Liver (tissue), 9 donors: ENCODE results near the gene DIP2C. TPM values are rescaled to one million over a fixed set of nuclear protein-coding genes. Genes with fewer than 3 reads are reported as not detected.

ENCODE experiments used
- DNase-seq: peaks from one replicate; pipeline ENCODE4 v3.0.0-alpha.2; 2017; ENCODE audit warnings: low spot score
- H3K27ac ChIP-seq, 2 donors: one replicate each; pipeline ENCODE4 v1.7.0; 2013; ENCODE audit warnings: inconsistent platforms in 2 of 2, low read length in 2 of 2, control low read depth in 1 of 2, low read depth in 1 of 2, mild to moderate bottlenecking in 1 of 2
- H3K27me3 ChIP-seq, 4 donors: one replicate each; pipeline versions ENCODE4 v1.6.1 to v1.7.0; 2013; ENCODE audit warnings: low read length in 3 of 4, inconsistent platforms in 1 of 4, mild to moderate bottlenecking in 1 of 4, moderate library complexity in 1 of 4; ENCODE audit not compliant: control insufficient read depth in 4 of 4, insufficient read depth in 4 of 4
- H3K36me3 ChIP-seq, 4 donors: one replicate each; pipeline versions ENCODE4 v1.6.1 to v1.7.0; 2013; ENCODE audit warnings: low read length in 3 of 4, mild to moderate bottlenecking in 3 of 4, low read depth in 1 of 4, moderate library complexity in 1 of 4; ENCODE audit not compliant: control insufficient read depth in 4 of 4, insufficient read depth in 3 of 4
- H3K4me1 ChIP-seq, 4 donors: one replicate each; pipeline versions ENCODE4 v1.6.1 to v1.7.0; 2013; ENCODE audit warnings: low read length in 3 of 4, mild to moderate bottlenecking in 3 of 4, moderate library complexity in 1 of 4; ENCODE audit not compliant: control insufficient read depth in 4 of 4, insufficient read depth in 4 of 4
- H3K4me3 ChIP-seq, 3 donors: one replicate each; pipeline versions ENCODE4 v1.6.1 to v1.7.0; 2013; ENCODE audit warnings: low read length in 3 of 3, control low read depth in 1 of 3, low read depth in 1 of 3, mild to moderate bottlenecking in 1 of 3
- H3K9ac ChIP-seq, 2 donors: one replicate each; pipeline ENCODE4 v1.7.0; 2013; ENCODE audit warnings: low read length in 2 of 2, mild to moderate bottlenecking in 2 of 2, moderate library complexity in 2 of 2, control low read depth in 1 of 2, low read depth in 1 of 2
- H3K9me3 ChIP-seq, 4 donors: one replicate each; pipeline versions ENCODE4 v1.6.1 to v1.7.0; 2013; ENCODE audit warnings: low read length in 3 of 4; ENCODE audit not compliant: control insufficient read depth in 4 of 4
- CTCF ChIP-seq: fragments of 150-350 bp; IDR thresholded peaks from 2 replicates; pipeline ENCODE4 v1.5.1; 2017; ENCODE audit warnings: improper control_type of control experiment, low read depth, low read length; ENCODE audit not compliant: missing input control
- EGR1 ChIP-seq, 2 donors: IDR thresholded peaks; 2 replicates each; pipeline ENCODE4 v1.6.1; 2016 to 2018; ENCODE audit warnings: antibody characterized with exemption in 2 of 2, low read depth in 2 of 2
- FOXA1 ChIP-seq: IDR thresholded peaks from 2 replicates; pipeline ENCODE4 v1.6.1; 2016; ENCODE audit warnings: antibody characterized with exemption
- FOXA2 ChIP-seq: IDR thresholded peaks from 2 replicates; pipeline ENCODE4 v1.6.1; 2016; ENCODE audit warnings: antibody characterized with exemption
- GABPA ChIP-seq, 2 donors: IDR thresholded peaks in 1 of 2; conservative IDR thresholded peaks in 1 of 2; 2 replicates each; pipeline ENCODE4 v1.6.1; 2016; ENCODE audit warnings: antibody characterized with exemption in 2 of 2, mild to moderate bottlenecking in 1 of 2, moderate library complexity in 1 of 2
- HNF4A ChIP-seq, 2 donors: conservative IDR thresholded peaks; 2 replicates each; pipeline ENCODE4 v1.6.1; 2016; ENCODE audit warnings: antibody characterized with exemption in 2 of 2, mild to moderate bottlenecking in 2 of 2
- HNF4G ChIP-seq: IDR thresholded peaks from 2 replicates; pipeline ENCODE4 v1.6.1; 2016; ENCODE audit warnings: antibody characterized with exemption
- JUND ChIP-seq, 2 donors: IDR thresholded peaks; 2 replicates each; pipeline ENCODE4 v1.6.1; 2016; ENCODE audit warnings: antibody characterized with exemption in 2 of 2
- MAX ChIP-seq: IDR thresholded peaks from 2 replicates; pipeline ENCODE4 v1.6.1; 2016; ENCODE audit warnings: antibody characterized with exemption
- NR2F2 ChIP-seq: IDR thresholded peaks from 2 replicates; pipeline ENCODE4 v1.6.1; 2016; ENCODE audit warnings: antibody characterized with exemption
- RAD21 ChIP-seq, 2 donors: IDR thresholded peaks; 2 replicates each; pipeline ENCODE4 v1.6.1; 2016; ENCODE audit warnings: antibody characterized with exemption in 2 of 2, mild to moderate bottlenecking in 2 of 2
- RXRA ChIP-seq, 2 donors: IDR thresholded peaks; 2 replicates each; pipeline ENCODE4 v1.6.1; 2017 to 2018; ENCODE audit warnings: antibody characterized with exemption in 2 of 2, mild to moderate bottlenecking in 1 of 2
- SP1 ChIP-seq: IDR thresholded peaks from 2 replicates; pipeline ENCODE4 v1.6.1; 2018; ENCODE audit warnings: antibody characterized with exemption, mild to moderate bottlenecking
- YY1 ChIP-seq: IDR thresholded peaks from 2 replicates; pipeline ENCODE4 v1.6.1; 2016; ENCODE audit warnings: antibody characterized with exemption, mild to moderate bottlenecking
- WGBS: extraction: QIAGEN DNeasy Blood & Tissue Kit; methylation state at CpG from one replicate; pipeline ENCODE4 v1.1.7; 2013; 5-methylcytosine and 5-hydroxymethylcytosine counted together
- polyA plus RNA-seq, 2 donors: library from polyadenylated mRNA; stranded (reverse) in 1 of 2; unstranded in 1 of 2; fragments of 200-250 nt in 1 of 2; fragments of >200 nt in 1 of 2; fragmentation: Nextera tagmentation in 1 of 2; extraction: Ambion mirVana in 1 of 2; gene quantifications; one replicate each; pipeline versions ENCODE4 v1.2.1 to v1.2.3, GENCODE V29; 2013 to 2015
- total RNA-seq, 2 donors: library from RNA; depleted of rRNA; stranded (reverse); fragments of >200 nt; gene quantifications; one replicate each; pipeline ENCODE4 v1.2.3, GENCODE V29; 2014
- TF ChIP-seq, protein P1 (sequence below): IDR thresholded peaks from 2 replicates; pipeline ENCODE4 v1.6.1; 2016; ENCODE audit warnings: antibody characterized with exemption, mild to moderate bottlenecking
- TF ChIP-seq, protein P2 (sequence below): IDR thresholded peaks from 2 replicates; pipeline ENCODE4 v1.6.1; 2016; ENCODE audit warnings: antibody characterized with exemption
- donor health status: healthy.
- donor health status: healthy.
- donor health status: healthy.
- donor health status: healthy.
- donor health status: healthy.

The DIP2C gene
- total and polyA plus RNA-seq, 4 donors, result 4.2 to 12.2 (median 5.7) TPM

DNA sequence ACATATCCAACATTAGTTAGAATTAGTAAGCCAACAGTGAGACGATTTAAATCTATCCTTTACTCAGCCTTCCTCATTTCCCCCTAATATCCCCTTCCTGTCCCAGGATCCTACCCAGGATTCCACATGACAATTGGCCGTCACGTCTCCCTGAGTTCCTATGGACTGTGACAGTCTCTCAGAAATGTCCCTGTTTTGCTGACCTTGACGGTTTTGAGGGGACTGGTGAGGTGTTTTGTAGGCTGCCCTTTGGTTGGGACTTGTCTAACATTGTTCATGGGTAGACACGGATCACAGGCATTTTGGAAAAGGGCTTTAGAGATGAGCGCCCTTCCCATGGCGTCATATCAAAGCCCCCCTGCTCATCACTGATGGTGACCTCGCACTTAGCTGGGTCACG, 391.4 kb downstream of the DIP2C start (continued):
- TF ChIP-seq MAX (no peak), HNF4A (conservative IDR thresholded peaks at IDR 0.05) (no peak)

GRCh38 chr10:297567-297966, 391.9 kb downstream of the DIP2C start:
- H3K4me1 ChIP-seq, result no peaks in the 10 kb centered on the region
- DNase-seq, result no peak
- 78% methylated on average over 6 of the region's 6 CpGs for WGBS
- TF ChIP-seq CTCF, result no peak
- no peak for TF ChIP-seq SP1
- no peak for TF ChIP-seq HNF4G
- no peak for TF ChIP-seq MAX
- H3K4me3 ChIP-seq, result no peak overlapping the region
- H3K27me3 ChIP-seq, result no peaks in the 10 kb centered on the region
- H3K27ac ChIP-seq, result no peak overlapping the region
- no peaks in the 10 kb centered on the region for H3K9me3 ChIP-seq
- H3K9ac ChIP-seq, result no peak overlapping the region
- H3K36me3 ChIP-seq, result peaks cover 0 to 7% (median under 1%) of the 10 kb centered on the region in 4 donors

GRCh38 chr10:293636-294035, 395.8 kb downstream of the DIP2C start:
- no peaks in the 10 kb centered on the region for H3K9me3 ChIP-seq
- TF ChIP-seq EGR1 (IDR thresholded peaks at IDR 0.05; ENCODE audit: low read depth in 2 of 2), result no peak
- TF ChIP-seq HNF4A (conservative IDR thresholded peaks at IDR 0.05), result no peak
- TF ChIP-seq GABPA (IDR thresholded peaks at IDR 0.05 in 1 of 2, conservative IDR thresholded peaks at IDR 0.05 in 1 of 2), result no peak
- TF ChIP-seq, protein P1, sequence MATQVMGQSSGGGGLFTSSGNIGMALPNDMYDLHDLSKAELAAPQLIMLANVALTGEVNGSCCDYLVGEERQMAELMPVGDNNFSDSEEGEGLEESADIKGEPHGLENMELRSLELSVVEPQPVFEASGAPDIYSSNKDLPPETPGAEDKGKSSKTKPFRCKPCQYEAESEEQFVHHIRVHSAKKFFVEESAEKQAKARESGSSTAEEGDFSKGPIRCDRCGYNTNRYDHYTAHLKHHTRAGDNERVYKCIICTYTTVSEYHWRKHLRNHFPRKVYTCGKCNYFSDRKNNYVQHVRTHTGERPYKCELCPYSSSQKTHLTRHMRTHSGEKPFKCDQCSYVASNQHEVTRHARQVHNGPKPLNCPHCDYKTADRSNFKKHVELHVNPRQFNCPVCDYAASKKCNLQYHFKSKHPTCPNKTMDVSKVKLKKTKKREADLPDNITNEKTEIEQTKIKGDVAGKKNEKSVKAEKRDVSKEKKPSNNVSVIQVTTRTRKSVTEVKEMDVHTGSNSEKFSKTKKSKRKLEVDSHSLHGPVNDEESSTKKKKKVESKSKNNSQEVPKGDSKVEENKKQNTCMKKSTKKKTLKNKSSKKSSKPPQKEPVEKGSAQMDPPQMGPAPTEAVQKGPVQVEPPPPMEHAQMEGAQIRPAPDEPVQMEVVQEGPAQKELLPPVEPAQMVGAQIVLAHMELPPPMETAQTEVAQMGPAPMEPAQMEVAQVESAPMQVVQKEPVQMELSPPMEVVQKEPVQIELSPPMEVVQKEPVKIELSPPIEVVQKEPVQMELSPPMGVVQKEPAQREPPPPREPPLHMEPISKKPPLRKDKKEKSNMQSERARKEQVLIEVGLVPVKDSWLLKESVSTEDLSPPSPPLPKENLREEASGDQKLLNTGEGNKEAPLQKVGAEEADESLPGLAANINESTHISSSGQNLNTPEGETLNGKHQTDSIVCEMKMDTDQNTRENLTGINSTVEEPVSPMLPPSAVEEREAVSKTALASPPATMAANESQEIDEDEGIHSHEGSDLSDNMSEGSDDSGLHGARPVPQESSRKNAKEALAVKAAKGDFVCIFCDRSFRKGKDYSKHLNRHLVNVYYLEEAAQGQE, result no peak
- no peak for TF ChIP-seq SP1
- TF ChIP-seq FOXA1, result no peak
- TF ChIP-seq, protein P2, sequence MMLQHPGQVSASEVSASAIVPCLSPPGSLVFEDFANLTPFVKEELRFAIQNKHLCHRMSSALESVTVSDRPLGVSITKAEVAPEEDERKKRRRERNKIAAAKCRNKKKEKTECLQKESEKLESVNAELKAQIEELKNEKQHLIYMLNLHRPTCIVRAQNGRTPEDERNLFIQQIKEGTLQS, result no peak
- no peak for TF ChIP-seq YY1
- no peak for TF ChIP-seq CTCF
- no peak for TF ChIP-seq FOXA2
- no peak for TF ChIP-seq JUND (IDR thresholded peaks at IDR 0.05)
- TF ChIP-seq NR2F2, result no peak
- no peak for TF ChIP-seq HNF4G
- no peak for TF ChIP-seq RXRA (IDR thresholded peaks at IDR 0.05)
- TF ChIP-seq RAD21 (IDR thresholded peaks at IDR 0.05), result no peak
- H3K27ac ChIP-seq, result no peak overlapping the region
- WGBS, result 91% methylated on average over 4 of the region's 4 CpGs
- no peaks in the 10 kb centered on the region for H3K27me3 ChIP-seq
- H3K4me3 ChIP-seq, result no peak overlapping the region
- peaks cover 0 to 13% (median 6%) of the 10 kb centered on the region in 4 donors for H3K36me3 ChIP-seq
- DNase-seq, result no peak
- no peak overlapping the region for H3K9ac ChIP-seq
- no peaks in the 10 kb centered on the region for H3K4me1 ChIP-seq
